Keratinocyte (primary cell): Measurements from ENCODE around the gene KCND2. TPM values are rescaled to one million over a fixed set of nuclear protein-coding genes. Genes with fewer than 3 reads are reported as not detected.

Experiments used
- DNase-seq: peaks from one replicate; pipeline ENCODE4 v3.0.0-alpha.2; 2011; ENCODE audit warnings: low read depth, missing footprints, low spot score
- FAIRE-seq: peaks from 2 replicates; lab custom pipeline; 2011; peaks lifted over from hg19 to GRCh38; lab: Jason Lieb, UNC
- H2AFZ ChIP-seq: 2 replicates; pipeline ENCODE4 v1.6.0; 2012; ENCODE audit warnings: low read length, control low read depth, inconsistent platforms; ENCODE audit not compliant: control insufficient read depth
- H3K27ac ChIP-seq: 2 replicates; pipeline ENCODE4 v1.5.1; 2011; ENCODE audit warnings: low read length; ENCODE audit not compliant: control insufficient read depth, insufficient read depth
- H3K27me3 ChIP-seq: 3 replicates; pipeline ENCODE4 v1.6.0; 2011; ENCODE audit warnings: low read length; ENCODE audit not compliant: control insufficient read depth, insufficient read depth; ENCODE audit errors: extremely low read depth
- H3K36me3 ChIP-seq, 2 experiments: 2 replicates in 1 of 2; 3 replicates in 1 of 2; pipeline ENCODE4 v1.5.1; 2011; ENCODE audit warnings: low read length in 2 of 2, mild to moderate bottlenecking in 1 of 2; ENCODE audit not compliant: control insufficient read depth in 2 of 2, insufficient read depth in 2 of 2; ENCODE audit errors: extremely low read depth in 1 of 2
- H3K4me1 ChIP-seq: 3 replicates; pipeline ENCODE4 v1.5.1; 2011; ENCODE audit warnings: low read length; ENCODE audit not compliant: control insufficient read depth, insufficient read depth; ENCODE audit errors: extremely low read depth
- H3K4me2 ChIP-seq: 3 replicates; pipeline ENCODE4 v1.6.0; 2011; ENCODE audit warnings: low read depth, low read length; ENCODE audit not compliant: control insufficient read depth, insufficient read depth; ENCODE audit errors: extremely low read depth
- H3K4me3 ChIP-seq, 3 experiments: fragments of 200-600 bp in 1 of 3; sonication (generic) in 1 of 3; 2 replicates in 2 of 3; 3 replicates in 1 of 3; pipeline ENCODE4 v1.5.1; 2011 to 2016; ENCODE audit warnings: low read length in 3 of 3, mild to moderate bottlenecking in 3 of 3, control low read depth in 2 of 3, inconsistent platforms in 1 of 3, low read depth in 1 of 3, mixed read lengths in 1 of 3, mixed run types in 1 of 3, moderate library complexity in 1 of 3; ENCODE audit not compliant: control insufficient read depth in 2 of 3, insufficient read depth in 2 of 3; ENCODE audit errors: extremely low read depth in 1 of 3
- H3K79me2 ChIP-seq: 2 replicates; pipeline ENCODE4 v1.6.0; 2012; ENCODE audit warnings: low read length; ENCODE audit not compliant: control insufficient read depth, insufficient read depth
- H3K9ac ChIP-seq: 3 replicates; pipeline ENCODE4 v1.6.0; 2011; ENCODE audit warnings: low read length; ENCODE audit not compliant: control insufficient read depth, insufficient read depth; ENCODE audit errors: extremely low read depth
- H3K9me1 ChIP-seq: 3 replicates; pipeline ENCODE4 v1.6.0; 2011; ENCODE audit warnings: low read length; ENCODE audit not compliant: control insufficient read depth, insufficient read depth; ENCODE audit errors: extremely low read depth
- H3K9me3 ChIP-seq: 2 replicates; pipeline ENCODE4 v1.5.1; 2012; ENCODE audit warnings: low read depth, low read length; ENCODE audit not compliant: control insufficient read depth
- H4K20me1 ChIP-seq: 3 replicates; pipeline ENCODE4 v1.6.0; 2011; ENCODE audit warnings: low read length; ENCODE audit not compliant: control insufficient read depth, insufficient read depth; ENCODE audit errors: extremely low read depth
- CTCF ChIP-seq, 3 experiments: IDR thresholded peaks in 1 of 3; conservative IDR thresholded peaks in 1 of 3; optimal IDR thresholded peaks in 1 of 3; 2 replicates in 2 of 3; 3 replicates in 1 of 3; pipeline versions ENCODE3 to v1.5.1; 2011; ENCODE audit warnings: low read length in 3 of 3, mild to moderate bottlenecking in 3 of 3, moderate library complexity in 2 of 3, control low read depth in 1 of 3, inconsistent platforms in 1 of 3; ENCODE audit not compliant: insufficient read depth in 2 of 3; ENCODE audit errors: extremely low read depth in 1 of 3
- EZH2 ChIP-seq: IDR thresholded peaks from one replicate; pipeline ENCODE4 v1.6.1; 2012; ENCODE audit warnings: inconsistent platforms, mild to moderate bottlenecking, low read length, moderate library complexity
- dilution Hi-C: fragments of 300-500 bp; cut with MboI; formaldehyde crosslinking; loops from one replicate; pipeline ENCODE4 v1.7.0; 2020; ENCODE audit warnings: low sequenced_read_pairs; ENCODE audit not compliant: extremely low pct_ligation_motif_present
- polyA plus RNA-seq, 5 experiments: library from polyadenylated mRNA; depleted of rRNA in 3 of 5; stranded (reverse) in 3 of 5; stranded (forward) in 1 of 5; unstranded in 1 of 5; fragments of >200 nt; gene quantifications; 1 replicate in 1 of 5; 2 replicates in 3 of 5; 3 replicates in 1 of 5; pipeline versions ENCODE4 v1.2.1 to v1.2.3, GENCODE V29; 2011 to 2012; ENCODE audit warnings: missing spikeins in 2 of 5, low read depth in 1 of 5, low replicate concordance in 1 of 5

The KCND2 gene
- polyA plus RNA-seq, 1 donor (not counting 4 experiments of a cell fraction or from before 2014, with no cell fraction given) = not detected

DNA sequence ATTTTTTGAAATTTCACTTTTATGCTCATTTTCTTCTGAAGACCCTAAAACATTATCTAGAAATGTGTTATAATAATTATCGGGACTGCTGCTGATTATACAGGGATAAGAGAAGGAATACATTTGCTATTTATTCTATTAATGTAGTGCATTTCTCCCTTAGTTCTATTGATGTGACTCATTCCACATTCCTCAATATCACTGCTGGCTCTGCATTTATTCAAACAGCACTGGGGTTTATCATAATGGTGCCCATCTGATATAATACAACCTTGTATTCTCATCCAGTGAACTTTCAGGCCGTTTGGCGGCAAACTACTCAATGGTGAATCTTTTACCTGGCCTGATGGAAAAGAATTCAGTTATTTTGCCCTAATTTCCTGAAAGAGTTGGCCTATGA is 7.8 kb downstream of the KCND2 start:
- H3K27ac ChIP-seq = no peak overlapping the region
- H3K27me3 ChIP-seq = no peaks in the 10 kb centered on the region
- H3K4me3 ChIP-seq = no peak overlapping the region
- no peaks in the 10 kb centered on the region for H3K4me1 ChIP-seq
- DNase-seq (no peak), FAIRE-seq (no peak)
- H3K4me2 ChIP-seq = no peak overlapping the region
- H3K9ac ChIP-seq = no peak overlapping the region
- no peaks in the 10 kb centered on the region for H4K20me1 ChIP-seq
- no peak overlapping the region for H2AFZ ChIP-seq
- H3K9me1 ChIP-seq = no peaks in the 10 kb centered on the region
- dilution Hi-C loops = no loop called here
- no peaks in the 10 kb centered on the region for H3K36me3 ChIP-seq
- H3K9me3 ChIP-seq = no peaks in the 10 kb centered on the region
- H3K79me2 ChIP-seq = no peaks in the 10 kb centered on the region
- no peak for TF ChIP-seq CTCF (optimal IDR thresholded peaks at IDR 0.05 in 1 of 3, IDR thresholded peaks at IDR 0.05 in 1 of 3, conservative IDR thresholded peaks at IDR 0.05 in 1 of 3; ENCODE audit: extremely low read depth in 1 of 3, insufficient read depth in 2 of 3, low read length in 3 of 3)
- no peak for TF ChIP-seq EZH2

- DNase-seq (no peak), FAIRE-seq (no peak)
- Histone ChIP-seq H4K20me1 (no peaks in the 10 kb centered on the region), H3K36me3 (no peaks in the 10 kb centered on the region), H3K27ac (no peak overlapping the region), H3K4me1 (no peaks in the 10 kb centered on the region), H3K4me3 (no peak overlapping the region), H3K9me3 (no peaks in the 10 kb centered on the region), H3K9ac (no peak overlapping the region), H3K79me2 (no peaks in the 10 kb centered on the region), H2AFZ (no peak overlapping the region), H3K9me1 (no peaks in the 10 kb centered on the region), H3K4me2 (no peak overlapping the region), H3K27me3 (no peaks in the 10 kb centered on the region)
- dilution Hi-C loops = no loop called here
- TF ChIP-seq CTCF (optimal IDR thresholded peaks at IDR 0.05 in 1 of 3, IDR thresholded peaks at IDR 0.05 in 1 of 3, conservative IDR thresholded peaks at IDR 0.05 in 1 of 3; ENCODE audit: extremely low read depth in 1 of 3, insufficient read depth in 2 of 3, low read length in 3 of 3) (no peak), EZH2 (no peak)
Measured at GRCh38 chr7:120293027-120293426, 20.1 kb downstream of the KCND2 start.
